ENCODE measurements around the gene TNK2. TPM values are rescaled to one million over a fixed set of nuclear protein-coding genes. Genes with fewer than 3 reads are reported as not detected.

The TNK2 gene
- total and polyA plus RNA-seq, 2 of the 13 experiments (the other 11 are each of a cell fraction or from before 2014, with no cell fraction given) = 4.6 to 5.8 TPM

GRCh38 chr3:195895861-195896360 is 12.4 kb downstream of the TNK2 start (continued):
- TF ChIP-seq KIAA2018 (CRISPR knock-in tag; IDR thresholded peaks at IDR 0.05; ENCODE audit: borderline replicate concordance) = no peak
- TF ChIP-seq, protein P1, sequence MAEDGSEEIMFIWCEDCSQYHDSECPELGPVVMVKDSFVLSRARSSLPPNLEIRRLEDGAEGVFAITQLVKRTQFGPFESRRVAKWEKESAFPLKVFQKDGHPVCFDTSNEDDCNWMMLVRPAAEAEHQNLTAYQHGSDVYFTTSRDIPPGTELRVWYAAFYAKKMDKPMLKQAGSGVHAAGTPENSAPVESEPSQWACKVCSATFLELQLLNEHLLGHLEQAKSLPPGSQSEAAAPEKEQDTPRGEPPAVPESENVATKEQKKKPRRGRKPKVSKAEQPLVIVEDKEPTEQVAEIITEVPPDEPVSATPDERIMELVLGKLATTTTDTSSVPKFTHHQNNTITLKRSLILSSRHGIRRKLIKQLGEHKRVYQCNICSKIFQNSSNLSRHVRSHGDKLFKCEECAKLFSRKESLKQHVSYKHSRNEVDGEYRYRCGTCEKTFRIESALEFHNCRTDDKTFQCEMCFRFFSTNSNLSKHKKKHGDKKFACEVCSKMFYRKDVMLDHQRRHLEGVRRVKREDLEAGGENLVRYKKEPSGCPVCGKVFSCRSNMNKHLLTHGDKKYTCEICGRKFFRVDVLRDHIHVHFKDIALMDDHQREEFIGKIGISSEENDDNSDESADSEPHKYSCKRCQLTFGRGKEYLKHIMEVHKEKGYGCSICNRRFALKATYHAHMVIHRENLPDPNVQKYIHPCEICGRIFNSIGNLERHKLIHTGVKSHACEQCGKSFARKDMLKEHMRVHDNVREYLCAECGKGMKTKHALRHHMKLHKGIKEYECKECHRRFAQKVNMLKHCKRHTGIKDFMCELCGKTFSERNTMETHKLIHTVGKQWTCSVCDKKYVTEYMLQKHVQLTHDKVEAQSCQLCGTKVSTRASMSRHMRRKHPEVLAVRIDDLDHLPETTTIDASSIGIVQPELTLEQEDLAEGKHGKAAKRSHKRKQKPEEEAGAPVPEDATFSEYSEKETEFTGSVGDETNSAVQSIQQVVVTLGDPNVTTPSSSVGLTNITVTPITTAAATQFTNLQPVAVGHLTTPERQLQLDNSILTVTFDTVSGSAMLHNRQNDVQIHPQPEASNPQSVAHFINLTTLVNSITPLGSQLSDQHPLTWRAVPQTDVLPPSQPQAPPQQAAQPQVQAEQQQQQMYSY (CRISPR knock-in tag; IDR thresholded peaks at IDR 0.05) = no peak
- TF ChIP-seq ZKSCAN8 (CRISPR knock-in tag; IDR thresholded peaks at IDR 0.05; ENCODE audit: borderline replicate concordance) = no peak
- TF ChIP-seq ZMYM2 (CRISPR knock-in tag; IDR thresholded peaks at IDR 0.05) = no peak
- TF ChIP-seq ZNF546 (CRISPR knock-in tag; conservative IDR thresholded peaks at IDR 0.05) = no peak
- no peak for TF ChIP-seq ZBTB1 (CRISPR knock-in tag; IDR thresholded peaks at IDR 0.05; ENCODE audit: borderline replicate concordance)
- TF ChIP-seq ZNF253 (CRISPR knock-in tag; IDR thresholded peaks at IDR 0.05; ENCODE audit: borderline replicate concordance) = no peak
- TF ChIP-seq MAZ (IDR thresholded peaks at IDR 0.05; ENCODE audit: borderline replicate concordance, low read depth, low read length) = no peak
- no peak for TF ChIP-seq MAZ (CRISPR knock-in tag; IDR thresholded peaks at IDR 0.05; ENCODE audit: low read depth)
- no peak for TF ChIP-seq CENPX (CRISPR knock-in tag; IDR thresholded peaks at IDR 0.05)
- no peak for TF ChIP-seq FOXA1 (IDR thresholded peaks at IDR 0.05)
- TF ChIP-seq FOXA1 (CRISPR knock-in tag; IDR thresholded peaks at IDR 0.05) = no peak
- no peak for TF ChIP-seq STAG1 (CRISPR knock-in tag; IDR thresholded peaks at IDR 0.05)
- TF ChIP-seq KAT8 (CRISPR knock-in tag; IDR thresholded peaks at IDR 0.05) = no peak
- TF ChIP-seq LCORL (IDR thresholded peaks at IDR 0.05) = no peak
- TF ChIP-seq LCORL (CRISPR knock-in tag; IDR thresholded peaks at IDR 0.05) = no peak
- TF ChIP-seq ZBTB8A (CRISPR knock-in tag; IDR thresholded peaks at IDR 0.05; ENCODE audit: borderline replicate concordance, low read depth) = no peak
- TF ChIP-seq ZNF564 (CRISPR knock-in tag; IDR thresholded peaks at IDR 0.05) = no peak
- no peak for TF ChIP-seq SAFB2 (CRISPR knock-in tag; IDR thresholded peaks at IDR 0.05; ENCODE audit: borderline replicate concordance, low read depth)
- TF ChIP-seq TAF15 (IDR thresholded peaks at IDR 0.05; ENCODE audit: low read depth, low read length, poor library complexity, severe bottlenecking) = no peak
- no peak for TF ChIP-seq ZNF629 (CRISPR knock-in tag; conservative IDR thresholded peaks at IDR 0.05)
- TF ChIP-seq ZFP1 (CRISPR knock-in tag; IDR thresholded peaks at IDR 0.05) = no peak
